GM19468 (cell line): ENCODE results near the gene EXOC1L.
"Not testable (repeated sequence)": the region's sequence is repeated elsewhere in the genome, so short reads cannot be mapped to it uniquely, and the experiment has no call there.

Experiments used
- ATAC-seq: cut with Tn5 transposase; IDR thresholded peaks from one replicate; pipeline ENCODE4 v1.9.1; 2021; ENCODE audit warnings: mild to moderate bottlenecking, moderate library complexity, moderate number of reproducible peaks; ENCODE audit not compliant: unreplicated experiment; ENCODE audit errors: extremely low read depth

EXOC1L gene

GRCh38 chr4:55834086-55834795 lies 14.7 kb downstream of the EXOC1L start:
- no peak for ATAC-seq

DNA sequence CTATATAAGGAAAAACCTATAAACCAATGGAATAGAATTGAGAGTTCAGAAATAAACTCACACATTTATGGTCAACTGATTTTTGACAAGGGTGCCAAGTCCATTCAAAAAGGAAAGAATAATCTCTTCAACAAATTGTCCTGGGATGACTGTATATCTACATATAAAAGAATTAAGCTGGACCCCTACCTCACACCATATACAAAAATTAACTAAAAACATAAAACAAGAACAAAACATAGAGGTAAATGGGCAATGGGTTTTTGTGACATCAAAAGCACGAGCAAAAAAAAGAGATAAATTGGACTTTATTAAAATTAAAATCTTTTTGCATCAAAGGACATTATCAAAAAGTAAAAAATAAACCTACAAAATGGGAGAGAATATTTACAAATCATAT lies 18.3 kb downstream of the EXOC1L start:
- no peak for ATAC-seq

DNA sequence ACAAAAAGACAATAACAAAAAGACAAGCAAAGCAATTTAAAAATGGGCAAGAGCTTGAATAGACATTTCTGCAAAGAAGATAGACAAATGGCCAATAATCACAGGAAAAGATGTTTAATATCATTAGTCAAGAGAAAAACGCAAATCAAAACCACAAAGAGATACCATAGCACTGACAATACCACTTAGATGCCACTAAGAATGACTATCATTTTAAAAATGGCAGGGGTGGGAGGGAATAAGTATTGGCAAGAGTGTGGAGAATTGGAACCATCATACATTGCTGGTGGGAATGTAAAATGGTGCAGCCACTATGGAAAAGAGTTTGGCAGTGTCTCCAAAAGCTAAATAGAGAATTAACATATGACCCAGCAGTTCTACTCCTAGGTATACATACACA lies 18.8 kb downstream of the EXOC1L start:
- ATAC-seq = no peak

DNA sequence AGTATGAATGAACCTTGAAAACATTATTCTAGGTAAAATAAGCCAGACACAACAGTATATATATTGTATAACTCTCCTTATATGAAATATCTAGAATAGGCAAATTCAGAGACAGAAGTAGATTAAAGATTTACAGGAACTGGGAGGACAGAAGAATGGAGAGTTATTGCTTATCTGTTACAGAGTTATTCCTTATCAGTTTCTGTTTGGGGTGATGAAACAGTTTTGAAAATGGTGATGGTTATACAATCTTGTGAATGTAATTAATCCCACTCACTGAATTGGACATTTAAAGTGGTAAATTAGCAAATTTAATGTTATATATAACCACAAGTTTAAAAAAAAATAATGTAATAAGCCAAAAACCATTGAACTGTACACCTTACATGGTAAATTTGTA lies 19.4 kb downstream of the EXOC1L start:
- ATAC-seq = no peak

DNA sequence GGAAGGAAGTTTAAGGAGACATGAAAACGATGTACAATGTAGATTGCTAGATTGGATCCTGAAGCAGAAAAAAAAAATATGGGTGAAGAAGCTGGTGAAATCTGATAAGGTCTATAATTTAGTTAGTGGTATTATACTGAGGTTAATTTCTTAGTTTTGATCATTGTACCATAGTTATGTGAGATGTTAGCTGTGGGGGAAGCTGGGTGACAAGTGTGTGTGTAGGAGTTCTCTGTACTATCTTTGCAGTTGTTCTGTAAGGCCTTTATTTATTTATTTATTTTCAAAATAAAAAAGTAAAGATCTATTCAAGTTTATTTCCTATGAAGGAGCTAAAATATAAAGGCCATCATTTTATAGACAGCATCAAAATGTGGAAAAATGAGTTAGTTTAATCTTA lies 21.4 kb downstream of the EXOC1L start:
- ATAC-seq = no peak

DNA sequence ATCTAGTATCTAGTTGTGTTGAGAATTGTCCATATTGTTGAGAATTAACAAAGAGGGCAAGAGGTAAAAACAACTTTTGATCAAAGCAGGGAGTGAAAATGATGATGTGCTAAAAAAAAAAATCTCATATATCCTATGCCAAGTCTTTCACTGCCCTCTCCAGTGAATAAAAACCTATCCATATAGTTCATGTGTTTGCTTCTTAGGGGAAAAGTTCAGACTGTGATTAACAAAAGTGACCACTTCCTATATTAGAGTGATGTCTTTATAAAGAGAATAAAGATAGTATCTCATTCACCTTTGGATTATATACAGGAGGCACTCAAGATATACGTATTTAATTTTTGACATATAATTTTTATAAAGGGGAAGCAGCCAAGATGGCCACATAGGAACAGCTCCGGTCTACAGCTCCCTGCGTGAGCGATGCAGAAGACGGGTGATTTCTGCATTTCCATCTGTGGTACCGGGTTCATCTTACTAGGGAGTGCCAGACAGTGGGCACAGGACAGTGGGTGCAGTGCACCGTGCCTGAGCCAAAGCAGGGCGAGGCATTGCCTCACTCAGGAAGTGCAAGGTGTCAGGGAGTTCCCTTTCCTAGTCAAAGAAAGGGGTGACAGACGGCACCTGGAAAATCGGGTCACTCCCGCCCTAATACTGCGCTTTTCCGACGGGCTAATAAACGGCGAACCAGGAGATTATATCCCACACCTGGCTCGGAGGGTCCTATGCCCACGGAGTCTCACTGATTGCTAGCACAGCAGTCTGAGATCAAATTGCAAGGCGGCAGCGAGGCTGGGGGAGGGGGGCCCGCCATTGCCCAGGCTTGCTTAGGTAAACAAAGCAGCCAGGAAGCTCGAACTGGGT lies 22.0 kb downstream of the EXOC1L start:
- ATAC-seq = not testable (repeated sequence)

DNA sequence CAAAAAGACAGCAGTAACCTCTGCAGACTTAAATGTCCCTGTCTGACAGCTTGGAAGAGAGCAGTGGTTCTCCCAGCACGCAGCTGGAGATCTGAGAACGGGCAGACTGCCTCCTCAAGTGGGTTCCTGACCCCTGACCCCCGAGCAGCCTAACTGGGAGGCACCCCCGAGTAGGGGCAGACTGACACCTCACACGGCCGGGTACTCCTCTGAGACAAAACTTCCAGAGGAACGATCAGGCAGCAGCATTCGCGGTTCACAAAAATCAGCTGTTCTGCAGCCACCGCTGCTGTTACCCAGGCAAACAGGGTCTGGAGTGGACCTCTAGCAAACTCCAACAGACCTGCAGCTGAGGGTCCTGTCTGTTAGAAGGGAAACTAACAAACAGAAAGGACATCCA lies 22.7 kb downstream of the EXOC1L start:
- not testable (repeated sequence) for ATAC-seq

- no peak for ATAC-seq
Measured at GRCh38 chr4:55849724-55850123, 30.1 kb downstream of the EXOC1L start.

GRCh38 chr4:55851885-55852284 lies 32.3 kb downstream of the EXOC1L start:
- no peak for ATAC-seq

DNA sequence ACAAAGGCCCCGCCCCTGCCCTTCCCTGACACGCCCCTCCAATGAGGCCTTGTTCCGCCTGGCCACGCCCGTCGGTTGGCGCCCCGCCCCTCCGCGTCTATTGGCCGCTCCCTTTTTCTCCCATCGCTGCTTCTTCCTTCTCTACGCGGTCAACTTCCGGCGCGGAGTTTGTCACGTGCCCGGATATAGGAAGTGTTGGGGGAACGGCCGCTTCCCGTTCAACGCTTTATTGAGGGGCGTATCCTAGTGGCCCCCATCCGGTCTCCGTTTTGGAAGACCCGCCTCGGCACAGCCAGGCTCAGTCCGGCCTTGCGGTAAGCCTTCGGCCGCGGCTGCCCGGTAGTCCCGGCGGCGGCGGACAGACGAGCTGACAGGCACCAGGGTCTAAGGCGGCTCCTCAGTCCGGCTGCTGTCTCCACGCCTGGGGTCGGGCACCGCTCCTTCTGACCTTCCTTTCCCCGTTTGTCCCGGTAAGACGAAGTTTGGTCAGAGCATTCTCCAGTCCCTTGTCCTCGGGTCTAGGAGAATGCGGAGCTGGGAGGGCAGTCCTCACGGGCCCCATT lies 34.0 kb downstream of the EXOC1L start, which contains the start of gene EXOC1:
Gene EXOC1, plus strand, starts transcription at position 165 of the 563 bp plus-strand sequence. CDS start 4,676 bp downstream, outside the sequence.
- peak; percentile 90 for ATAC-seq

GRCh38 chr4:55854129-55854528 lies 34.5 kb downstream of the EXOC1L start:
- ATAC-seq = no peak

GRCh38 chr4:55857586-55857985 lies 38.0 kb downstream of the EXOC1L start:
- ATAC-seq = no peak

DNA sequence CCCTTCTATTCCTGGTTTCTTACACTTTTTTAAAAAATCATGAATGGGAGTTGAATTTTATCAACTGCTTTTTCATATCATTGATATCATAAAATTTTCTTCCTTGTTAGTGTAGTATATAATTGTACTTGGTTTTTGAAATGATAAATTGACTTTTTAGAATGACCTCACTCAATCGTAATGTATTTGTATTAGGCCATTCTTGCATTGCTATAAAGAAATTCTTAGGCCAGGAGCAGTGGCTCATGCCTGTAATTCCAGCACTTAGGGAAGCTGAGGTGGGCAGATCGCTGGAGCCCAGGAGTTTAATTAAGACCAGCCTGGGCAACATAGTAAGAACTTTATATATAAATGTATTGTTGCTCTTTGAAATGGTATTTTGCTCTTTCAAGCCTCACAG lies 40.1 kb downstream of the EXOC1L start:
- ATAC-seq = no peak

GRCh38 chr4:55864577-55865223 lies 45.1 kb downstream of the EXOC1L start:
- no peak for ATAC-seq

DNA sequence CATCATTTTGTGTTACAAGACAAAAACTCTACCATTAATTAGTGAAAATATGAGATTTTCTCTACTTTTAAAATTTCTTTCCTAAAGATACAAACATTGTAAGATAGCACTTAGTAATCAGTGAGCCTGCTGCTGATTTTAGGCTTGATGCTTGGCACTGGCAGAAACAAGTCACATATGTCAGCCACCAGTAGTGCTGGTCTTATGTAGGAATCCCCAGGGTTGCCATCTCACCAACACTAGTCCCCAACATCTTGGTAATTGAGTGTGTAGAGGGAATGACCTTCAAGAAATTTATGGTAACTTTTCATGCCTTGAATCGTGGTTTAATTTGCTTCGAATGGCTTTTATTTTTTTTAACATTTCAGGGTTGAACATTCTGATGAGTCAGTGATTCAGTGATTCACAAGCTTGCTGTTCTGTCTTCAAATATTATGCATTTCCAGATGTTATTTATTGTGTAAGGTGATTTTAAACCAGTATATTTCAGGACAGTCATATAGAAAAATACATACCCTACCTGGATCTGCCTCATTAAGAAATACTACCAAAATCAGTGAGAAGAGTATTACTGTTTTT lies 45.7 kb downstream of the EXOC1L start:
- ATAC-seq = no peak

DNA sequence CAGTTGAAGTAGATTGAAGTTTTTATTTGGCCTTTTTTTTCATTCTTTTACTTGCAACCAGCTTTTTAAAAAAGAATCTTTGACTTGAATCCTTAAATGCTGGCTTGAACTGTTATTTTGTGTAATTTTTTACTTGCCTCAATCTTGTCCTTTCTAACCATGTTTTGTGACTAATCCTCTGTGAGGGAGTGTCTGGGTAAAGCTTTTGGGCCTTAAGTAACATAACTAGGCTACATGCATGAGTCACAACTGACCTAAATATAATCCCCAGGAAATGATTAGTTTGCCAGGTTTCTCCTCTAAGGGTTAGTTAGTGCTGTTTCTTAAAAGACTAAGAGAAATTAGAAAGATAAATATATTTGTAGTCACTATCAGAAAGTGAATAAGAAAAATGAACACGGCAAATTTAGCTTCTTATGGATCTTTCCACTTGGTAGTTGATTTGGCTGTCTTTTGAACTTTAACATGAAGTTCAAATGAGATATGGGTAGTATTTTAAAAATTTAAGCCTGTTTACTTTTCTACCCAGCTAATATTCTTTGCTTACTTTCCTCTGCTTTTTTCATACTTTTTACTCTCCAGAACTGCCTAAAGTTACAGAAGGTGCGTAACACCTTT lies 46.8 kb downstream of the EXOC1L start:
- no peak for ATAC-seq

GRCh38 chr4:55866973-55867574 lies 47.5 kb downstream of the EXOC1L start:
- peak; percentile 70 for ATAC-seq

GRCh38 chr4:55868581-55869090 lies 49.0 kb downstream of the EXOC1L start:
- ATAC-seq = no peak

DNA sequence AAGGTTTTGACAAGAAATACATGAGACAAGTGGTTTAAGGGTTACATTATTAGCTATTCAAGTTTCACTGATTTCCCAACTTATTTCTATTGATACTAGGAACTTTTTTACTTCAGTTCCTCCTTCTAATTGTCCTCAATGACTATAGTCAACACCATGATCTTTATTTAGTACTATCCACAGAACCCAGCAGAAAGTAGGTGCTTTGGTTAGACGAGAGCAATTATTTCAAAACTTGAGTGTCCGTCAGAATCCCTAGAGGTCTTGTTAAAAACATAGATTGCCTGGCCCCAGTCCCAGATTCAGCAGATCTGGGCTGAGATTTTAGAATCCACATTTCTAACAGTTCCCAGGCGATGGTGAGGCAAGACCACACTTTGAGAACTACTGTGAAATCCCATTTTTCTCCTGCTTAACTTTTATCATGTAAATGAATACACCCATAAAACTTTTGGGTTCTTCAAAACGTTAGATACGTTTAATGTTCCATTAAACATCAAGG lies 51.8 kb downstream of the EXOC1L start:
- ATAC-seq = no peak
